ENCODE results near the gene FBXW9. TPM values are rescaled to one million over a fixed set of nuclear protein-coding genes. Genes with fewer than 3 reads are reported as not detected.

Gene FBXW9
- total and polyA plus RNA-seq, 2 of the 13 experiments (the other 11 are each of a cell fraction or from before 2014, with no cell fraction given), result 5.7 to 6.1 TPM

DNA sequence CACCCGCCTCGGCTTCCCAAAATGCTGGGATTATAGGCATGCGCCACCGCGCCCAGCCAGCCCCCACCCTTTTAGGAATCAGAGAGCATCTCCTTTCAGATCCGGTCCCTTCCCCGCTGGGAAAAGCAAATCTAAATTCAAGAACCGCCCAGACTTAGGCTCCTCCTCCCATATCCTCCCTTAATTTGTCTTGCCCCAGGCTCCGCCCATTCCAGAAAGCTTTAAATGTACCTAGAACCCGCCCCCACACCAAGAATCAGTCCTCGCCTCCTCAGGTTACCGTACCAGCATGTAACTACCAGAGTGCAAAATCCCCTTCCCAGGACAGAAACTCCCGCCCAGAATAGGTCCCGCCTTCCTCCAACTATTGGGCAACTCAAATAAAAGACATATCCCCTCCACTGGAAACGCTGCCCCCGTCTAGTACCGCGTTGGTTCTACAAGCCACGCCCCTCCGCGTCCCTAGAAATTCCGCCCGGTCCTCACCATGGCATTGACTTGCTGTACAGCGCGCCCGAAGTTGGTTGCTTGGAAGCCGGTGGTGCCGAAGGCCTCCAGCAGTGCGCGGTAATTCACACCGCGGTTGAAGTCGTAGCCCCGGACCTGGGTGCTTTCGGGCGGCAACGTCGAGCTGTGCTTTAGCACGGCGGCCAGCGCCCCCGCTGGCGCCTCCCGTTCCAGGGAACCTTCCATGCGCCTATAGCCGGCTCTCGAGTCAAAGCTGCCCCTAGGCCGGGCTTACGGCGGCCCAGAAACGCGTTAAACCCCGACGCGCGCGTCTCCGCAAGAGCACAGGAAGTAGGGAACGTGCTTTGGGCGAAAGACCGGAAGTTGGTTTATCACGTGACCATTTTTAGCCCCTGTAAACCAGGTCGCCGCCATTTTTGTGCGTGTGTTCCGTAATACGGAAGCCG lies 15.1 kb downstream of the FBXW9 start, which contains the start of gene DHPS:
Gene DHPS (minus strand): TSS at position 807 of the 914 bp plus-strand sequence. CDS start 114 bp downstream, at position 693.
- Histone ChIP-seq H3K27ac (ENCODE audit: extremely low read length, insufficient read depth, low read length) (peak within 1 kb of the TSS; percentile 99), H2AFZ (ENCODE audit: low read length) (no peak within 1 kb of the TSS), H3K27me3 (ENCODE audit: control insufficient read depth in 1 of 2, insufficient read depth in 2 of 2, low read length in 2 of 2) (no peaks in the 10 kb centered on the region; a peak in 1 of 5 replicates), H3K4me2 (ENCODE audit: low read depth, low read length) (peak within 1 kb of the TSS; percentile 76), H3K9me3 (ENCODE audit: low read length) (no peaks in the 10 kb centered on the region), H3K4me1 (ENCODE audit: insufficient read depth, low read length) (peaks cover 16% of the 10 kb centered on the region), H3K4me3 (replicated peaks in 1 of 3; ENCODE audit: insufficient read depth in 1 of 3, low read depth in 2 of 3, low read length in 3 of 3) (peak within 1 kb of the TSS; percentile 64 to 85 (median 75)), H3K9ac (ENCODE audit: insufficient read depth, low read depth, low read length) (peak within 1 kb of the TSS; percentile 98), H4K20me1 (ENCODE audit: insufficient read depth, low read length) (no peaks in the 10 kb centered on the region), H3K36me3 (replicated peaks in 1 of 2; ENCODE audit: control insufficient read depth in 1 of 2, insufficient read depth in 2 of 2, low read length in 2 of 2) (peaks cover 16 to 29% of the 10 kb centered on the region in 2 experiments), H3K79me2 (ENCODE audit: insufficient read depth, low read length) (peaks cover 5% of the 10 kb centered on the region)
- 2% methylated on average over 24 of the region's 68 CpGs for WGBS (ENCODE audit: low lambda C conversion rate)
- intact Hi-C loops (cut with micrococcal nuclease; ENCODE audit: unreplicated experiment) (no loop called here), in situ Hi-C loops (cut with HindIII; ENCODE audit: extremely low pct_ligation_motif_present, low pct_unique_long_range_greater_than_20kb) (no loop called here)
- CTCF ChIA-PET (ENCODE audit: low intra/inter-chr PET ratio, low total read pairs), result no interaction called here
- TSS peak; percentile 81 for BruUV-seq (replicated peaks)
- POLR2A ChIA-PET, result interaction anchor here (0.7 to 2.1 kb wide), 10 partner anchors 9 to 210 kb away, joined by 3 to 13 read pairs (median 4); partner anchors contain the start of genes FBXW9, GCDH, MAN2B1 and ZNF490
- ATAC-seq (peak; percentile 85), FAIRE-seq (peak; percentile 94), DNase-seq (ENCODE audit: low spot score) (peak; percentile 95)
- TF ChIP-seq ZNF75D (CRISPR knock-in tag; IDR thresholded peaks at IDR 0.05; ENCODE audit: borderline replicate concordance), result no peak
- 0 out of 2 replicates have a peak, but pooled peaks have one; percentile 3 for TF ChIP-seq MAFF (IDR thresholded peaks at IDR 0.05; ENCODE audit: low read depth, low read length)
- TF ChIP-seq PHB2 (IDR thresholded peaks at IDR 0.05; ENCODE audit: partially characterized antibody), result no peak
- TF ChIP-seq POGZ (CRISPR knock-in tag; IDR thresholded peaks at IDR 0.05), result peak; percentile 42
- peak; percentile 52; the same call in 1 of the 2 replicates for TF ChIP-seq SP4 (CRISPR knock-in tag; IDR thresholded peaks at IDR 0.05)
- TF ChIP-seq, protein P1, sequence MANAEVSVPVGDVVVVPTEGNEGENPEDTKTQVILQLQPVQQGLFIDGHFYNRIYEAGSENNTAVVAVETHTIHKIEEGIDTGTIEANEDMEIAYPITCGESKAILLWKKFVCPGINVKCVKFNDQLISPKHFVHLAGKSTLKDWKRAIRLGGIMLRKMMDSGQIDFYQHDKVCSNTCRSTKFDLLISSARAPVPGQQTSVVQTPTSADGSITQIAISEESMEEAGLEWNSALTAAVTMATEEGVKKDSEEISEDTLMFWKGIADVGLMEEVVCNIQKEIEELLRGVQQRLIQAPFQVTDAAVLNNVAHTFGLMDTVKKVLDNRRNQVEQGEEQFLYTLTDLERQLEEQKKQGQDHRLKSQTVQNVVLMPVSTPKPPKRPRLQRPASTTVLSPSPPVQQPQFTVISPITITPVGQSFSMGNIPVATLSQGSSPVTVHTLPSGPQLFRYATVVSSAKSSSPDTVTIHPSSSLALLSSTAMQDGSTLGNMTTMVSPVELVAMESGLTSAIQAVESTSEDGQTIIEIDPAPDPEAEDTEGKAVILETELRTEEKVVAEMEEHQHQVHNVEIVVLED (CRISPR knock-in tag; IDR thresholded peaks at IDR 0.05; ENCODE audit: borderline replicate concordance), result peak; percentile 81; the same call in 1 of the 2 replicates
- peak; percentile 16; the same call in 1 of the 2 replicates for TF ChIP-seq SMC3 (IDR thresholded peaks at IDR 0.05; ENCODE audit: low read length)
- TF ChIP-seq ZNF10 (CRISPR knock-in tag; IDR thresholded peaks at IDR 0.05; ENCODE audit: borderline replicate concordance, low read depth), result no peak
- no peak for TF ChIP-seq ZNF780A (CRISPR knock-in tag; IDR thresholded peaks at IDR 0.05)
- peak; percentile 66 for TF ChIP-seq NFYB (CRISPR knock-in tag; IDR thresholded peaks at IDR 0.05)
- TF ChIP-seq ZFP36 (IDR thresholded peaks at IDR 0.05; ENCODE audit: borderline replicate concordance, low read depth, low read length, partially characterized antibody), result no peak
- no peak for TF ChIP-seq SNRNP70 (IDR thresholded peaks at IDR 0.05; ENCODE audit: low read depth, low read length)
- no peak for TF ChIP-seq SUZ12 (IDR thresholded peaks at IDR 0.05; ENCODE audit: low read depth, low read length)
- peak; percentile 85 for TF ChIP-seq ZBTB14 (CRISPR knock-in tag; IDR thresholded peaks at IDR 0.05)
- TF ChIP-seq ZNF513 (CRISPR knock-in tag; conservative IDR thresholded peaks at IDR 0.05), result no peak
- TF ChIP-seq, protein P2, sequence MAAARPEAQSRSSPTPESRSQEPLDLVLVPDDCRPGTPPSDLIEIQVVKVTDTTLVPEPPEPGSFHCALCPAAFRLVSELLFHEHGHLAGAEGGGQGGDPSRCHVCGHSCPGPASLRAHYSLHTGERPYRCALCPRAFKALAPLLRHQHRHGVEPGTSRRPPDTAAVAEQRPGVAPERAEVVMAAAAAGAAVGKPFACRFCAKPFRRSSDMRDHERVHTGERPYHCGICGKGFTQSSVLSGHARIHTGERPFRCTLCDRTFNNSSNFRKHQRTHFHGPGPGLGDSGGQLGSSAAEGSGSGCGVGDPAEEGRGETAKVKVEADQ (CRISPR knock-in tag; IDR thresholded peaks at IDR 0.05; ENCODE audit: borderline replicate concordance), result 0 out of 2 replicates have a peak, but pooled peaks have one; percentile 20
